GF-D8 (cell line): ENCODE measurements around the gene SUSD4.
A peak's percentile ranks its signal among the peaks of the same experiment; 100 is the strongest.

ENCODE experiments used
- DNase-seq: peaks from one replicate; lab custom pipeline; 2025; lab: John Stamatoyannopoulos, UW

Gene SUSD4

GRCh38 chr1:223180731-223181321 lies 183.2 kb downstream of the SUSD4 start:
- DNase-seq = peak; percentile 24

- no peak for DNase-seq
Observed at GRCh38 chr1:223179786-223180185, 184.2 kb downstream of the SUSD4 start.

- no peak for DNase-seq
Observed at GRCh38 chr1:223179280-223179679, 184.7 kb downstream of the SUSD4 start.

- DNase-seq = peak; percentile 45
Observed at GRCh38 chr1:223177681-223178080, 186.3 kb downstream of the SUSD4 start.

GRCh38 chr1:223176437-223176836 lies 187.5 kb downstream of the SUSD4 start:
- no peak for DNase-seq

- DNase-seq = no peak
Observed at GRCh38 chr1:223175633-223176032, 188.3 kb downstream of the SUSD4 start.

GRCh38 chr1:223175032-223175431 lies 188.9 kb downstream of the SUSD4 start:
- DNase-seq = no peak
